ENCODE measurements around the gene KPTN. TPM values are rescaled to one million over a fixed set of nuclear protein-coding genes. Genes with fewer than 3 reads are reported as not detected.
A peak's percentile ranks its signal among the peaks of the same experiment; 100 is the strongest.

KPTN gene
- total RNA-seq, result 10 to 100 TPM in 4 of 8 experiments, 1 to 10 TPM in 4; 5.5 to 24.9 (median 9.6) TPM

GRCh38 chr19:47483800-47484690 is at the start of gene KPTN:
Gene KPTN (minus strand): TSS chr19:47484219. CDS start chr19:47484160, 59 bp downstream.
- ATAC-seq (replicated peaks in 6 of 8), result peak; percentile 76 to 93 (median 85)
- Histone ChIP-seq H3K27ac (peak within 1 kb of the TSS; percentile 97), H3K4me1 (replicated peaks in 1 of 2) (peaks cover 11 to 22% of the 10 kb centered on the region in 2 donors), H3K4me3 (peak within 1 kb of the TSS; percentile 64 to 87 (median 84))
- 0 to 80% (median 20%) methylated on average over 1 to 7 of the region's 57 CpGs; no CpG with 5 or more reads in 3 of the 10 experiments for WGBS, 10 experiments
- in situ Hi-C loops (cut with MboI; ENCODE audit: low pct_unique_long_range_greater_than_20kb in 2 of 9, low sequenced_read_pairs in 9 of 9, unreplicated experiment in 9 of 9), result no loop called here

GRCh38 chr19:47531640-47532387 is 47.8 kb upstream of the KPTN start:
- WGBS, 10 experiments, result 17 to 100% (median 45%) methylated on average over 1 to 6 of the region's 14 CpGs; no CpG with 5 or more reads in 4 of the 10 experiments
- Histone ChIP-seq H3K4me3 (no peak overlapping the region), H3K27ac (no peak overlapping the region), H3K4me1 (replicated peaks in 1 of 2) (peaks cover 0 to 4% of the 10 kb centered on the region in 2 donors)
- in situ Hi-C loops (cut with MboI; ENCODE audit: low pct_unique_long_range_greater_than_20kb in 2 of 9, low sequenced_read_pairs in 9 of 9, unreplicated experiment in 9 of 9), result no loop called here
- peak in 6 of 8 experiments; percentile 19 to 57 (median 34) for ATAC-seq (replicated peaks in 6 of 8)

GRCh38 chr19:47529018-47529742 is 45.2 kb upstream of the KPTN start:
- Histone ChIP-seq H3K27ac (no peak overlapping the region), H3K4me1 (replicated peaks in 1 of 2) (peaks cover 0 to 4% of the 10 kb centered on the region in 2 donors), H3K4me3 (no peak overlapping the region)
- WGBS, 10 experiments, result 0 to 87% (median 55%) methylated on average over 1 to 8 of the region's 16 CpGs; no CpG with 5 or more reads in 2 of the 10 experiments
- no peak for ATAC-seq (replicated peaks in 6 of 8)
- in situ Hi-C loops (cut with MboI; ENCODE audit: low pct_unique_long_range_greater_than_20kb in 2 of 9, low sequenced_read_pairs in 9 of 9, unreplicated experiment in 9 of 9), result no loop called here

- Histone ChIP-seq H3K27ac (no peak overlapping the region), H3K4me1 (replicated peaks in 1 of 2) (peaks cover 0 to 2% of the 10 kb centered on the region in 2 donors), H3K4me3 (no peak overlapping the region)
- no peak for ATAC-seq (replicated peaks in 6 of 8)
- 37 to 100% (median 60%) methylated on average over 1 to 3 of the region's 3 CpGs; no CpG with 5 or more reads in 1 of the 10 experiments for WGBS, 10 experiments
- in situ Hi-C loops (cut with MboI; ENCODE audit: low pct_unique_long_range_greater_than_20kb in 2 of 9, low sequenced_read_pairs in 9 of 9, unreplicated experiment in 9 of 9), result no loop called here
Measured at GRCh38 chr19:47526798-47527197, 42.8 kb upstream of the KPTN start.

- Histone ChIP-seq H3K4me1 (replicated peaks in 1 of 2) (no peaks in the 10 kb centered on the region), H3K4me3 (no peak overlapping the region), H3K27ac (no peak overlapping the region)
- ATAC-seq (replicated peaks in 6 of 8), result no peak
- WGBS, 10 experiments, result 0 to 63% (median 46%) methylated on average over 1 to 7 of the region's 7 CpGs
- in situ Hi-C loops (cut with MboI; ENCODE audit: low pct_unique_long_range_greater_than_20kb in 2 of 9, low sequenced_read_pairs in 9 of 9, unreplicated experiment in 9 of 9), result loop anchor here in 2 of 9 experiments (25.0 kb wide), 2 partner anchors 164 to 236 kb away; no protein-coding TSS in a partner anchor
Measured at GRCh38 chr19:47523473-47523872, 39.5 kb upstream of the KPTN start.

GRCh38 chr19:47521473-47522180 is 37.6 kb upstream of the KPTN start:
- no peak overlapping the region for H3K4me3 ChIP-seq
- WGBS, 10 experiments, result 15 to 98% (median 81%) methylated on average over 2 to 11 of the region's 20 CpGs; no CpG with 5 or more reads in 2 of the 10 experiments
- no peaks in the 10 kb centered on the region for H3K4me1 ChIP-seq (replicated peaks in 1 of 2)
- ATAC-seq (replicated peaks in 6 of 8), result peak in 2 of 8 experiments; percentile 24
- no peak overlapping the region for H3K27ac ChIP-seq
- in situ Hi-C loops (cut with MboI; ENCODE audit: low pct_unique_long_range_greater_than_20kb in 2 of 9, low sequenced_read_pairs in 9 of 9, unreplicated experiment in 9 of 9), result loop anchor here in 2 of 9 experiments (25.0 kb wide), 2 partner anchors 166 to 234 kb away; no protein-coding TSS in a partner anchor

- in situ Hi-C loops (cut with MboI; ENCODE audit: low pct_unique_long_range_greater_than_20kb in 2 of 9, low sequenced_read_pairs in 9 of 9, unreplicated experiment in 9 of 9), result loop anchor here in 2 of 9 experiments (25.0 kb wide), 2 partner anchors 166 to 234 kb away; no protein-coding TSS in a partner anchor
- WGBS, 10 experiments, result 100% methylated on average over 2 of the region's 6 CpGs; no CpG with 5 or more reads in 9 of the 10 experiments
- ATAC-seq (replicated peaks in 6 of 8), result no peak
- Histone ChIP-seq H3K4me1 (replicated peaks in 1 of 2) (no peaks in the 10 kb centered on the region), H3K27ac (no peak overlapping the region), H3K4me3 (no peak overlapping the region)
Measured at GRCh38 chr19:47520839-47521238, 36.8 kb upstream of the KPTN start.

GRCh38 chr19:47520343-47520806 is 36.4 kb upstream of the KPTN start:
- Histone ChIP-seq H3K27ac (no peak overlapping the region), H3K4me1 (replicated peaks in 1 of 2) (no peaks in the 10 kb centered on the region), H3K4me3 (no peak overlapping the region)
- WGBS, 10 experiments, result 23 to 100% (median 76%) methylated on average over 1 to 10 of the region's 10 CpGs; no CpG with 5 or more reads in 4 of the 10 experiments
- in situ Hi-C loops (cut with MboI; ENCODE audit: low pct_unique_long_range_greater_than_20kb in 2 of 9, low sequenced_read_pairs in 9 of 9, unreplicated experiment in 9 of 9), result loop anchor here in 2 of 9 experiments (25.0 kb wide), 2 partner anchors 167 to 233 kb away; no protein-coding TSS in a partner anchor
- ATAC-seq (replicated peaks in 6 of 8), result no peak

- 60 to 100% (median 83%) methylated on average over 1 to 7 of the region's 9 CpGs; no CpG with 5 or more reads in 3 of the 10 experiments for WGBS, 10 experiments
- no peak for ATAC-seq (replicated peaks in 6 of 8)
Measured at GRCh38 chr19:47518854-47519253, 34.8 kb upstream of the KPTN start.

GRCh38 chr19:47518139-47518538 is 34.1 kb upstream of the KPTN start:
- Histone ChIP-seq H3K4me3 (no peak overlapping the region), H3K27ac (no peak overlapping the region), H3K4me1 (replicated peaks in 1 of 2) (peaks cover 6 to 9% of the 10 kb centered on the region in 2 donors)
- in situ Hi-C loops (cut with MboI; ENCODE audit: low pct_unique_long_range_greater_than_20kb in 2 of 9, low sequenced_read_pairs in 9 of 9, unreplicated experiment in 9 of 9), result loop anchor here in 3 of 9 experiments (10.0 to 25.0 kb wide), 3 partner anchors 83 to 231 kb away; no protein-coding TSS in a partner anchor
- no peak for ATAC-seq (replicated peaks in 6 of 8)
- 47 to 84% (median 70%) methylated on average over 1 to 4 of the region's 4 CpGs; no CpG with 5 or more reads in 2 of the 10 experiments for WGBS, 10 experiments

More at GRCh38 chr19:47518854-47519253, 34.8 kb upstream of the KPTN start:
- in situ Hi-C loops (cut with MboI; ENCODE audit: low pct_unique_long_range_greater_than_20kb in 2 of 9, low sequenced_read_pairs in 9 of 9, unreplicated experiment in 9 of 9), result loop anchor here in 3 of 9 experiments (10.0 to 25.0 kb wide), 3 partner anchors 84 to 232 kb away; no protein-coding TSS in a partner anchor
- peaks cover 0 to 2% of the 10 kb centered on the region in 2 donors for H3K4me1 ChIP-seq (replicated peaks in 1 of 2)
- H3K27ac ChIP-seq, result no peak overlapping the region
- no peak overlapping the region for H3K4me3 ChIP-seq

- WGBS, 10 experiments, result 0 to 7% (median 1%) methylated on average over 1 to 13 of the region's 78 CpGs; no CpG with 5 or more reads in 6 of the 10 experiments
- in situ Hi-C loops (cut with MboI; ENCODE audit: low pct_unique_long_range_greater_than_20kb in 2 of 9, low sequenced_read_pairs in 9 of 9, unreplicated experiment in 9 of 9), result loop anchor here in 3 of 9 experiments (10.0 to 25.0 kb wide), 3 partner anchors 80 to 228 kb away; no protein-coding TSS in a partner anchor
- Histone ChIP-seq H3K27ac (peak within 1 kb of the TSS; percentile 91 to 96), H3K4me1 (replicated peaks in 1 of 2) (peaks cover 11 to 13% of the 10 kb centered on the region in 2 donors), H3K4me3 (peak within 1 kb of the TSS; percentile 50 to 88 (median 83))
- ATAC-seq (replicated peaks in 6 of 8), result peak; percentile 88 to 97 (median 95)
Measured at GRCh38 chr19:47514869-47515588, 31.0 kb upstream of the KPTN start, which contains the start of gene NAPA. Gene NAPA (minus strand): TSS chr19:47515063. CDS start chr19:47514940, 123 bp downstream.

All from motor neuron (in vitro differentiated cells).